GM23338 (cell line): Measurements from ENCODE around the gene INPP5A. TPM values are rescaled to one million over a fixed set of nuclear protein-coding genes. Genes with fewer than 3 reads are reported as not detected.

Experiments
- ATAC-seq: fragments of 200-7000 bp; cut with Tn5 transposase; 3 replicates; pipeline ENCODE4 v1.9.1; 2020
- DNase-seq: peaks from one replicate; pipeline ENCODE4 v3.0.0-alpha.2; 2015; ENCODE audit warnings: low spot score
- H2AFZ ChIP-seq: fragments of 200-600 bp; sonication (generic); 2 replicates; pipeline ENCODE4 v1.8.0; 2016; ENCODE audit warnings: antibody characterized with exemption, mild to moderate bottlenecking, moderate library complexity
- H3F3A ChIP-seq: fragments of 200-600 bp; sonication (generic); replicated peaks from 2 replicates; pipeline ENCODE4 v1.8.0; 2017; ENCODE audit warnings: antibody characterized with exemption, mixed run types, low read depth
- H3K27ac ChIP-seq: fragments of 200-600 bp; sonication (generic); 2 replicates; pipeline ENCODE4 v1.6.1; 2016; ENCODE audit warnings: low read depth
- H3K27me3 ChIP-seq: fragments of 200-600 bp; sonication (generic); 2 replicates; pipeline ENCODE4 v1.8.0; 2016; ENCODE audit warnings: mild to moderate bottlenecking, mixed run types, moderate library complexity; ENCODE audit not compliant: insufficient read depth
- H3K36me3 ChIP-seq: fragments of 200-600 bp; sonication (generic); 2 replicates; pipeline ENCODE4 v1.8.0; 2016; ENCODE audit warnings: mild to moderate bottlenecking; ENCODE audit not compliant: insufficient read depth
- H3K4me1 ChIP-seq: fragments of 200-600 bp; sonication (generic); 2 replicates; pipeline ENCODE4 v1.8.0; 2016; ENCODE audit warnings: mild to moderate bottlenecking, moderate library complexity; ENCODE audit not compliant: insufficient read depth
- H3K4me2 ChIP-seq: fragments of 200-600 bp; sonication (generic); 2 replicates; pipeline ENCODE4 v1.7.1; 2017; ENCODE audit warnings: mixed run types
- H3K4me3 ChIP-seq: fragments of 200-600 bp; sonication (generic); 2 replicates; pipeline ENCODE4 v1.6.1; 2016; ENCODE audit warnings: mixed run types
- H3K79me2 ChIP-seq: fragments of 200-600 bp; sonication (generic); replicated peaks from 2 replicates; pipeline ENCODE4 v1.8.0; 2017; ENCODE audit warnings: mild to moderate bottlenecking; ENCODE audit not compliant: insufficient read depth
- H3K9me2 ChIP-seq: fragments of 200-600 bp; sonication (generic); 2 replicates; pipeline ENCODE4 v1.8.0; 2017; ENCODE audit not compliant: insufficient read depth
- H4K20me1 ChIP-seq: fragments of 200-600 bp; sonication (generic); replicated peaks from 2 replicates; pipeline ENCODE4 v1.8.0; 2017; ENCODE audit warnings: mild to moderate bottlenecking; ENCODE audit not compliant: insufficient read depth
- H3K27ac Mint-ChIP-seq: 2 replicates; pipeline ENCODE4 v1.8.0; 2020; ENCODE audit warnings: inconsistent platforms, mild to moderate bottlenecking, moderate library complexity, mixed read lengths
- H3K27me3 Mint-ChIP-seq: 3 replicates; pipeline ENCODE4 v1.8.0; 2022; ENCODE audit warnings: low read depth, mild to moderate bottlenecking, moderate library complexity, mixed read lengths, inconsistent platforms; ENCODE audit not compliant: insufficient read depth, poor library complexity
- H3K36me3 Mint-ChIP-seq: 3 replicates; pipeline ENCODE4 v1.8.0; 2021; ENCODE audit warnings: low read depth, mild to moderate bottlenecking, inconsistent platforms, moderate library complexity, mixed read lengths
- H3K4me1 Mint-ChIP-seq: 3 replicates; pipeline ENCODE4 v1.8.0; 2020; ENCODE audit warnings: mild to moderate bottlenecking, inconsistent platforms, mixed read lengths
- H3K4me3 Mint-ChIP-seq: 3 replicates; pipeline ENCODE4 v1.8.0; 2021; ENCODE audit warnings: moderate library complexity, mild to moderate bottlenecking, inconsistent platforms, mixed read lengths
- H3K9me3 Mint-ChIP-seq: 3 replicates; pipeline ENCODE4 v1.8.0; 2020; ENCODE audit warnings: moderate library complexity, mild to moderate bottlenecking, inconsistent platforms, mixed read lengths
- CREB1 ChIP-seq: fragments of 250-450 bp; sonication (Bioruptor Pico); IDR thresholded peaks from 2 replicates; pipeline ENCODE4 v1.5.0; 2020; ENCODE audit warnings: low read depth, mild to moderate bottlenecking, moderate library complexity
- EZH2 ChIP-seq: fragments of 200-600 bp; sonication (generic); IDR thresholded peaks from one replicate; pipeline ENCODE4 v1.8.0; 2017; ENCODE audit warnings: antibody characterized with exemption, mild to moderate bottlenecking, low read depth; ENCODE audit not compliant: unreplicated experiment
- EZH2phosphoT487 ChIP-seq: fragments of 200-600 bp; sonication (generic); IDR thresholded peaks from one replicate; pipeline ENCODE4 v1.8.1; 2018; ENCODE audit warnings: antibody characterized with exemption; ENCODE audit not compliant: unreplicated experiment
- JUNB ChIP-seq: IDR thresholded peaks from one replicate; pipeline ENCODE4 v1.6.1; 2016; ENCODE audit warnings: antibody characterized with exemption; ENCODE audit not compliant: unreplicated experiment
- NANOG ChIP-seq: IDR thresholded peaks from 2 replicates; pipeline ENCODE4 v1.6.1; 2016; ENCODE audit warnings: antibody characterized with exemption, borderline replicate concordance
- POLR2AphosphoS5 ChIP-seq: IDR thresholded peaks from 2 replicates; pipeline ENCODE4 v1.6.1; 2016; ENCODE audit warnings: antibody characterized with exemption, low read depth
- STAT1 ChIP-seq: IDR thresholded peaks from one replicate; pipeline ENCODE4 v1.6.1; 2016; ENCODE audit warnings: antibody characterized with exemption; ENCODE audit not compliant: unreplicated experiment
- ZNF114 ChIP-seq: fragments of 250-450 bp; sonication (Bioruptor Pico); IDR thresholded peaks from 2 replicates; pipeline ENCODE4 v1.5.0; 2020; ENCODE audit warnings: mild to moderate bottlenecking, moderate library complexity
- ZNF331 ChIP-seq: fragments of 250-450 bp; sonication (Bioruptor Pico); IDR thresholded peaks from 2 replicates; pipeline ENCODE4 v1.5.0; 2020; ENCODE audit warnings: low read depth, mild to moderate bottlenecking, moderate library complexity
- polyA plus RNA-seq: library from polyadenylated mRNA; unstranded; fragments of >200 nt; fragmentation: Nextera tagmentation; extraction: Ambion mirVana; gene quantifications from 2 replicates; pipeline ENCODE4 v1.2.1, GENCODE V29; 2016
- total RNA-seq: library from RNA; depleted of rRNA; stranded (reverse); fragments of >200 nt; shearing (Covaris generic); gene quantifications from 2 replicates; pipeline ENCODE4 v1.2.3, GENCODE V29; 2014
- TF ChIP-seq, protein P1 (sequence below): IDR thresholded peaks from one replicate; pipeline ENCODE4 v1.6.1; 2018; ENCODE audit warnings: antibody characterized with exemption; ENCODE audit not compliant: unreplicated experiment
- TF ChIP-seq, protein P2 (sequence below): IDR thresholded peaks from 2 replicates; pipeline ENCODE4 v1.6.1; 2016; ENCODE audit warnings: antibody characterized with exemption
- TF ChIP-seq, protein P3 (sequence below): fragments of 250-450 bp; sonication (Bioruptor Pico); IDR thresholded peaks from 2 replicates; pipeline ENCODE4 v1.5.0; 2020; ENCODE audit warnings: mild to moderate bottlenecking, moderate library complexity
- TF ChIP-seq, protein P4 (sequence below), 2 experiments: fragments of 200-600 bp in 1 of 2; sonication (generic) in 1 of 2; conservative IDR thresholded peaks; 2 replicates each; pipeline versions ENCODE4 v1.5.1 to v1.6.1; 2016 to 2017; ENCODE audit warnings: antibody characterized with exemption in 2 of 2, low read depth in 2 of 2, mild to moderate bottlenecking in 2 of 2, moderate library complexity in 1 of 2

The INPP5A gene
- total and polyA plus RNA-seq, 2 experiments from 2014 or later = 5.9 to 40.6 TPM

DNA sequence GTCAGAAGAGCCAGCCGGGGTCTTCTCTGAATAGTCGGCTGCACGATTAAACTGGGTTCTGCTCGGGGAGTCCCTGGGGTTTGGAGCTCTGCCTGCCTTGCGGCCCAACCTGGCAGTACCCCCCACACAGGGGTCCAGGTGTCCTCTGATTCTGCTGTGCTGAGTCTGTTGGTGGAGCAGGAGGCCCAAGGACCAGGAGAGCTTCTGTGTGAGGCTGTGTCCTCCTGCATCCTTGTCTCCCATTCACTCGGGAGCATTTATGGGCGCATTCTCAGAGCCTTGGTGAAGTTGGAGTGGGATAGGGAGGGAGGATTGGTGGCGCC lies 14.2 kb downstream of the INPP5A start:
- Histone ChIP-seq H3K4me1 (no peaks in the 10 kb centered on the region), H3F3A (no peaks in the 10 kb centered on the region), H3K36me3 (no peaks in the 10 kb centered on the region), H3K27me3 (no peaks in the 10 kb centered on the region), H4K20me1 (no peaks in the 10 kb centered on the region; the same call in 1 of the 2 replicates), H3K4me2 (no peak overlapping the region), H3K27ac (no peak overlapping the region), H2AFZ (no peak overlapping the region), H3K4me3 (no peak overlapping the region), H3K79me2 (peaks cover 37% of the 10 kb centered on the region), H3K9me2 (no peaks in the 10 kb centered on the region)
- Mint-ChIP-seq H3K27me3 (peaks cover 4% of the 10 kb centered on the region), H3K9me3 (no peaks in the 10 kb centered on the region), H3K4me3 (no peak overlapping the region), H3K36me3 (no peaks in the 10 kb centered on the region), H3K27ac (no peak overlapping the region), H3K4me1 (peaks cover 4% of the 10 kb centered on the region; the same call in 2 of the 3 replicates)
- TF ChIP-seq EZH2 (no peak), ZNF331 (CRISPR knock-in tag) (no peak), ZNF114 (CRISPR knock-in tag) (no peak), JUNB (no peak), CREB1 (CRISPR knock-in tag) (no peak), NANOG (no peak), STAT1 (no peak), EZH2phosphoT487 (no peak), POLR2AphosphoS5 (no peak)
- TF ChIP-seq, protein P1, sequence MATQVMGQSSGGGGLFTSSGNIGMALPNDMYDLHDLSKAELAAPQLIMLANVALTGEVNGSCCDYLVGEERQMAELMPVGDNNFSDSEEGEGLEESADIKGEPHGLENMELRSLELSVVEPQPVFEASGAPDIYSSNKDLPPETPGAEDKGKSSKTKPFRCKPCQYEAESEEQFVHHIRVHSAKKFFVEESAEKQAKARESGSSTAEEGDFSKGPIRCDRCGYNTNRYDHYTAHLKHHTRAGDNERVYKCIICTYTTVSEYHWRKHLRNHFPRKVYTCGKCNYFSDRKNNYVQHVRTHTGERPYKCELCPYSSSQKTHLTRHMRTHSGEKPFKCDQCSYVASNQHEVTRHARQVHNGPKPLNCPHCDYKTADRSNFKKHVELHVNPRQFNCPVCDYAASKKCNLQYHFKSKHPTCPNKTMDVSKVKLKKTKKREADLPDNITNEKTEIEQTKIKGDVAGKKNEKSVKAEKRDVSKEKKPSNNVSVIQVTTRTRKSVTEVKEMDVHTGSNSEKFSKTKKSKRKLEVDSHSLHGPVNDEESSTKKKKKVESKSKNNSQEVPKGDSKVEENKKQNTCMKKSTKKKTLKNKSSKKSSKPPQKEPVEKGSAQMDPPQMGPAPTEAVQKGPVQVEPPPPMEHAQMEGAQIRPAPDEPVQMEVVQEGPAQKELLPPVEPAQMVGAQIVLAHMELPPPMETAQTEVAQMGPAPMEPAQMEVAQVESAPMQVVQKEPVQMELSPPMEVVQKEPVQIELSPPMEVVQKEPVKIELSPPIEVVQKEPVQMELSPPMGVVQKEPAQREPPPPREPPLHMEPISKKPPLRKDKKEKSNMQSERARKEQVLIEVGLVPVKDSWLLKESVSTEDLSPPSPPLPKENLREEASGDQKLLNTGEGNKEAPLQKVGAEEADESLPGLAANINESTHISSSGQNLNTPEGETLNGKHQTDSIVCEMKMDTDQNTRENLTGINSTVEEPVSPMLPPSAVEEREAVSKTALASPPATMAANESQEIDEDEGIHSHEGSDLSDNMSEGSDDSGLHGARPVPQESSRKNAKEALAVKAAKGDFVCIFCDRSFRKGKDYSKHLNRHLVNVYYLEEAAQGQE = no peak
- TF ChIP-seq, protein P2, sequence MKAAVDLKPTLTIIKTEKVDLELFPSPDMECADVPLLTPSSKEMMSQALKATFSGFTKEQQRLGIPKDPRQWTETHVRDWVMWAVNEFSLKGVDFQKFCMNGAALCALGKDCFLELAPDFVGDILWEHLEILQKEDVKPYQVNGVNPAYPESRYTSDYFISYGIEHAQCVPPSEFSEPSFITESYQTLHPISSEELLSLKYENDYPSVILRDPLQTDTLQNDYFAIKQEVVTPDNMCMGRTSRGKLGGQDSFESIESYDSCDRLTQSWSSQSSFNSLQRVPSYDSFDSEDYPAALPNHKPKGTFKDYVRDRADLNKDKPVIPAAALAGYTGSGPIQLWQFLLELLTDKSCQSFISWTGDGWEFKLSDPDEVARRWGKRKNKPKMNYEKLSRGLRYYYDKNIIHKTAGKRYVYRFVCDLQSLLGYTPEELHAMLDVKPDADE = no peak
- TF ChIP-seq, protein P3, sequence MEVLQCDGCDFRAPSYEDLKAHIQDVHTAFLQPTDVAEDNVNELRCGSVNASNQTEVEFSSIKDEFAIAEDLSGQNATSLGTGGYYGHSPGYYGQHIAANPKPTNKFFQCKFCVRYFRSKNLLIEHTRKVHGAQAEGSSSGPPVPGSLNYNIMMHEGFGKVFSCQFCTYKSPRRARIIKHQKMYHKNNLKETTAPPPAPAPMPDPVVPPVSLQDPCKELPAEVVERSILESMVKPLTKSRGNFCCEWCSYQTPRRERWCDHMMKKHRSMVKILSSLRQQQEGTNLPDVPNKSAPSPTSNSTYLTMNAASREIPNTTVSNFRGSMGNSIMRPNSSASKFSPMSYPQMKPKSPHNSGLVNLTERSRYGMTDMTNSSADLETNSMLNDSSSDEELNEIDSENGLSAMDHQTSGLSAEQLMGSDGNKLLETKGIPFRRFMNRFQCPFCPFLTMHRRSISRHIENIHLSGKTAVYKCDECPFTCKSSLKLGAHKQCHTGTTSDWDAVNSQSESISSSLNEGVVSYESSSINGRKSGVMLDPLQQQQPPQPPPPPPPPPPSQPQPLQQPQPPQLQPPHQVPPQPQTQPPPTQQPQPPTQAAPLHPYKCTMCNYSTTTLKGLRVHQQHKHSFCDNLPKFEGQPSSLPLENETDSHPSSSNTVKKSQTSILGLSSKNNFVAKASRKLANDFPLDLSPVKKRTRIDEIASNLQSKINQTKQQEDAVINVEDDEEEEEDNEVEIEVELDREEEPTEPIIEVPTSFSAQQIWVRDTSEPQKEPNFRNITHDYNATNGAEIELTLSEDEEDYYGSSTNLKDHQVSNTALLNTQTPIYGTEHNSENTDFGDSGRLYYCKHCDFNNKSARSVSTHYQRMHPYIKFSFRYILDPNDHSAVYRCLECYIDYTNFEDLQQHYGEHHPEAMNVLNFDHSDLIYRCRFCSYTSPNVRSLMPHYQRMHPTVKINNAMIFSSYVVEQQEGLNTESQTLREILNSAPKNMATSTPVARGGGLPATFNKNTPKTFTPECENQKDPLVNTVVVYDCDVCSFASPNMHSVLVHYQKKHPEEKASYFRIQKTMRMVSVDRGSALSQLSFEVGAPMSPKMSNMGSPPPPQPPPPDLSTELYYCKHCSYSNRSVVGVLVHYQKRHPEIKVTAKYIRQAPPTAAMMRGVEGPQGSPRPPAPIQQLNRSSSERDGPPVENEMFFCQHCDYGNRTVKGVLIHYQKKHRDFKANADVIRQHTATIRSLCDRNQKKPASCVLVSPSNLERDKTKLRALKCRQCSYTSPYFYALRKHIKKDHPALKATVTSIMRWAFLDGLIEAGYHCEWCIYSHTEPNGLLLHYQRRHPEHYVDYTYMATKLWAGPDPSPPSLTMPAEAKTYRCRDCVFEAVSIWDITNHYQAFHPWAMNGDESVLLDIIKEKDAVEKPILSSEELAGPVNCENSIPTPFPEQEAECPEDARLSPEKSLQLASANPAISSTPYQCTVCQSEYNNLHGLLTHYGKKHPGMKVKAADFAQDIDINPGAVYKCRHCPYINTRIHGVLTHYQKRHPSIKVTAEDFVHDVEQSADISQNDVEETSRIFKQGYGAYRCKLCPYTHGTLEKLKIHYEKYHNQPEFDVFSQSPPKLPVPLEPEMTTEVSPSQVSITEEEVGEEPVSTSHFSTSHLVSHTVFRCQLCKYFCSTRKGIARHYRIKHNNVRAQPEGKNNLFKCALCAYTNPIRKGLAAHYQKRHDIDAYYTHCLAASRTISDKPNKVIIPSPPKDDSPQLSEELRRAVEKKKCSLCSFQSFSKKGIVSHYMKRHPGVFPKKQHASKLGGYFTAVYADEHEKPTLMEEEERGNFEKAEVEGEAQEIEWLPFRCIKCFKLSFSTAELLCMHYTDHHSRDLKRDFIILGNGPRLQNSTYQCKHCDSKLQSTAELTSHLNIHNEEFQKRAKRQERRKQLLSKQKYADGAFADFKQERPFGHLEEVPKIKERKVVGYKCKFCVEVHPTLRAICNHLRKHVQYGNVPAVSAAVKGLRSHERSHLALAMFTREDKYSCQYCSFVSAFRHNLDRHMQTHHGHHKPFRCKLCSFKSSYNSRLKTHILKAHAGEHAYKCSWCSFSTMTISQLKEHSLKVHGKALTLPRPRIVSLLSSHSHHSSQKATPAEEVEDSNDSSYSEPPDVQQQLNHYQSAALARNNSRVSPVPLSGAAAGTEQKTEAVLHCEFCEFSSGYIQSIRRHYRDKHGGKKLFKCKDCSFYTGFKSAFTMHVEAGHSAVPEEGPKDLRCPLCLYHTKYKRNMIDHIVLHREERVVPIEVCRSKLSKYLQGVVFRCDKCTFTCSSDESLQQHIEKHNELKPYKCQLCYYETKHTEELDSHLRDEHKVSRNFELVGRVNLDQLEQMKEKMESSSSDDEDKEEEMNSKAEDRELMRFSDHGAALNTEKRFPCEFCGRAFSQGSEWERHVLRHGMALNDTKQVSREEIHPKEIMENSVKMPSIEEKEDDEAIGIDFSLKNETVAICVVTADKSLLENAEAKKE = no peak
- TF ChIP-seq, protein P4, sequence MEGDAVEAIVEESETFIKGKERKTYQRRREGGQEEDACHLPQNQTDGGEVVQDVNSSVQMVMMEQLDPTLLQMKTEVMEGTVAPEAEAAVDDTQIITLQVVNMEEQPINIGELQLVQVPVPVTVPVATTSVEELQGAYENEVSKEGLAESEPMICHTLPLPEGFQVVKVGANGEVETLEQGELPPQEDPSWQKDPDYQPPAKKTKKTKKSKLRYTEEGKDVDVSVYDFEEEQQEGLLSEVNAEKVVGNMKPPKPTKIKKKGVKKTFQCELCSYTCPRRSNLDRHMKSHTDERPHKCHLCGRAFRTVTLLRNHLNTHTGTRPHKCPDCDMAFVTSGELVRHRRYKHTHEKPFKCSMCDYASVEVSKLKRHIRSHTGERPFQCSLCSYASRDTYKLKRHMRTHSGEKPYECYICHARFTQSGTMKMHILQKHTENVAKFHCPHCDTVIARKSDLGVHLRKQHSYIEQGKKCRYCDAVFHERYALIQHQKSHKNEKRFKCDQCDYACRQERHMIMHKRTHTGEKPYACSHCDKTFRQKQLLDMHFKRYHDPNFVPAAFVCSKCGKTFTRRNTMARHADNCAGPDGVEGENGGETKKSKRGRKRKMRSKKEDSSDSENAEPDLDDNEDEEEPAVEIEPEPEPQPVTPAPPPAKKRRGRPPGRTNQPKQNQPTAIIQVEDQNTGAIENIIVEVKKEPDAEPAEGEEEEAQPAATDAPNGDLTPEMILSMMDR (conservative IDR thresholded peaks at IDR 0.05; ENCODE audit: low read depth in 2 of 2) = no peak
- ATAC-seq = no peak
- DNase-seq = no peak
